Measurements from ENCODE around the gene NHLRC2. TPM values are rescaled to one million over a fixed set of nuclear protein-coding genes. Genes with fewer than 3 reads are reported as not detected.

Gene NHLRC2
- total RNA-seq, 1 experiment from 2014 or later, result 56.3 TPM

- TF ChIP-seq POLR2AphosphoS5 (IDR thresholded peaks at IDR 0.05; ENCODE audit: low read depth, low read length), result peak; percentile 47; the same call in 1 of the 2 replicates
- TF ChIP-seq POLR2A (IDR thresholded peaks at IDR 0.05; ENCODE audit: borderline replicate concordance, extremely low read depth, insufficient read depth, insufficient read length), result no peak
- no peak; the same call in 1 of the 2 replicates for TF ChIP-seq RAD21 (IDR thresholded peaks at IDR 0.05; ENCODE audit: low read depth)
- TF ChIP-seq CBX3 (IDR thresholded peaks at IDR 0.05; ENCODE audit: low read depth), result peak; percentile 36; the same call in 1 of the 2 replicates
Measured at GRCh38 chr10:113945075-113945686, 90.7 kb downstream of the NHLRC2 start (continued).

- Histone ChIP-seq H3K9ac (ENCODE audit: low read length) (peak overlapping the region; percentile 18), H3K9me2 (ENCODE audit: insufficient read depth) (no peaks in the 10 kb centered on the region), H3K4me2 (ENCODE audit: low read length) (peak overlapping the region; percentile 54), H3K36me3 (ENCODE audit: control insufficient read depth in 1 of 2, insufficient read depth in 2 of 2, low read length in 2 of 2) (no peaks in the 10 kb centered on the region), H3K27ac (ENCODE audit: low read depth, low read length) (peak overlapping the region; percentile 28; the same call in 1 of the 2 replicates), H4K20me1 (ENCODE audit: insufficient read depth) (no peaks in the 10 kb centered on the region), H3K27me3 (ENCODE audit: insufficient read depth, low read length) (no peaks in the 10 kb centered on the region), H3K4me3 (replicated peaks in 1 of 2; ENCODE audit: low read depth in 1 of 2, low read length in 2 of 2) (no peak overlapping the region; a peak in 1 of 4 replicates), H3K4me1 (ENCODE audit: control insufficient read depth in 1 of 2, insufficient read depth in 2 of 2, low read length in 2 of 2) (peaks cover 27 to 39% of the 10 kb centered on the region in 2 experiments), H2AFZ (ENCODE audit: low read depth, low read length, poor library complexity, severe bottlenecking) (peak overlapping the region; percentile 27), H3K9me3 (ENCODE audit: control insufficient read depth in 1 of 2, insufficient read depth in 1 of 2, low read depth in 1 of 2, low read length in 2 of 2) (no peaks in the 10 kb centered on the region), H3K79me2 (ENCODE audit: insufficient read depth, low read length) (no peaks in the 10 kb centered on the region)
- CTCF ChIA-PET, result interaction anchor here (1.6 kb wide), 1 partner anchor 9 kb away, joined by 6 read pairs; no protein-coding TSS in a partner anchor
- ATAC-seq, result 0 out of 2 replicates have a peak, but pooled peaks have one; percentile 1
- no TSS peak for BruUV-seq (replicated peaks)
- no peak for DNase-seq (ENCODE audit: low read depth, low spot score)
- RAD21 ChIA-PET (ENCODE audit: low non-redundant PET in 1 of 2, low total read pairs in 2 of 2, uncharacterized antibody in 2 of 2, unreplicated experiment in 2 of 2), result no interaction called here
- POLR2A ChIA-PET, result no interaction called here
- intact Hi-C loops (cut with micrococcal nuclease), result no loop called here
- TF ChIP-seq SRF (IDR thresholded peaks at IDR 0.05; ENCODE audit: low read depth), result no peak
- TF ChIP-seq EZH2phosphoT487 (IDR thresholded peaks at IDR 0.05; ENCODE audit: borderline replicate concordance), result no peak
- no peak for TF ChIP-seq POLR2A (IDR thresholded peaks at IDR 0.05; ENCODE audit: borderline replicate concordance, extremely low read depth, insufficient read depth, insufficient read length)
- TF ChIP-seq CEBPB (IDR thresholded peaks at IDR 0.05; ENCODE audit: low read depth), result no peak
- TF ChIP-seq RAD21 (IDR thresholded peaks at IDR 0.05; ENCODE audit: low read depth), result no peak
- TF ChIP-seq REST (IDR thresholded peaks at IDR 0.05; ENCODE audit: low read depth), result no peak
Measured at GRCh38 chr10:113945687-113946085, 91.2 kb downstream of the NHLRC2 start.

Measured in HCT116 (cell line).